ENCODE data around the gene SLC7A4. TPM values are rescaled to one million over a fixed set of nuclear protein-coding genes. Genes with fewer than 3 reads are reported as not detected.

Gene SLC7A4
- polyA plus RNA-seq, 1 of the 3 experiments (the other 2 are of a cell fraction) = 0.02 TPM

- TF ChIP-seq IRF3 (IDR thresholded peaks at IDR 0.05; ENCODE audit: low read depth, low read length) = peak; percentile 74
- no peak for TF ChIP-seq TCF12 (IDR thresholded peaks at IDR 0.05)
- no peak for TF ChIP-seq RAD21 (IDR thresholded peaks at IDR 0.05; ENCODE audit: low read length)
- TF ChIP-seq ZBTB33 (IDR thresholded peaks at IDR 0.05; ENCODE audit: borderline replicate concordance, low read depth) = no peak
- no peak for TF ChIP-seq CTCF (IDR thresholded peaks at IDR 0.05)
- TF ChIP-seq CHD2 (IDR thresholded peaks at IDR 0.05; ENCODE audit: low read length, partially characterized antibody) = peak; percentile 41
- no peak for TF ChIP-seq FOSL2 (IDR thresholded peaks at IDR 0.05; ENCODE audit: borderline replicate concordance, low read depth)
- no peak for TF ChIP-seq RXRA (IDR thresholded peaks at IDR 0.05; ENCODE audit: borderline replicate concordance, low read depth)
- TF ChIP-seq GATA2 (CRISPR knock-in tag; IDR thresholded peaks at IDR 0.05) = no peak
Observed at GRCh38 chr22:21045585-21046294, 13.4 kb upstream of the SLC7A4 start, which contains the start of gene LRRC74B (continued).

GRCh38 chr22:21044931-21045584 is 12.7 kb upstream of the SLC7A4 start:
- ChIA-PET POLR2A (interaction anchor here (0.6 to 2.6 kb wide), 4 partner anchors 30 to 63 kb away, joined by 3 to 11 read pairs (median 7); partner anchors contain the start of genes LZTR1, P2RX6 and THAP7), CTCF (interaction anchor here (0.6 to 1.1 kb wide), 2 partner anchors 23 to 59 kb away, joined by 3 to 4 read pairs; no protein-coding TSS in a partner anchor)
- Histone ChIP-seq H3K9ac (peak overlapping the region; percentile 59; the same call in 1 of the 2 replicates), H3K27ac (ENCODE audit: low read depth in 2 of 2, low read length in 1 of 2) (peak overlapping the region; percentile 73 to 88), H3K79me2 (ENCODE audit: insufficient read depth) (no peaks in the 10 kb centered on the region), H3K9me3 (no peaks in the 10 kb centered on the region), H3K4me2 (peak overlapping the region; percentile 91), H3K4me3 (ENCODE audit: low read depth in 2 of 2, low read length in 1 of 2) (peak overlapping the region; percentile 60 to 65), H4K20me1 (ENCODE audit: insufficient read depth) (no peaks in the 10 kb centered on the region), H3K9me2 (no peaks in the 10 kb centered on the region), H3K4me1 (ENCODE audit: control insufficient read depth in 1 of 2, insufficient read depth in 2 of 2, low read depth in 1 of 2, low read length in 1 of 2) (peaks cover 9 to 36% of the 10 kb centered on the region in 2 experiments; a peak in 3 of 4 replicates), H3K36me3 (replicated peaks in 1 of 2; ENCODE audit: control insufficient read depth in 1 of 2, insufficient read depth in 2 of 2, low read length in 1 of 2) (no peaks in the 10 kb centered on the region), H2AFZ (ENCODE audit: low read depth) (peak overlapping the region; percentile 96), H3K27me3 (ENCODE audit: insufficient read depth) (no peaks in the 10 kb centered on the region), H3F3A (replicated peaks; ENCODE audit: insufficient read depth) (peaks cover 6% of the 10 kb centered on the region)
- peak; percentile 53 for TF ChIP-seq FOSL2 (IDR thresholded peaks at IDR 0.05; ENCODE audit: borderline replicate concordance, low read depth)
- peak; percentile 57 for TF ChIP-seq TCF12 (IDR thresholded peaks at IDR 0.05)
- peak; percentile 27; the same call in 1 of the 2 replicates for TF ChIP-seq NFIC (IDR thresholded peaks at IDR 0.05; ENCODE audit: borderline replicate concordance)
- TF ChIP-seq MXI1 (IDR thresholded peaks at IDR 0.05; ENCODE audit: low read depth, low read length) = no peak
- peak; percentile 15; the same call in 1 of the 2 replicates for TF ChIP-seq PBX3 (IDR thresholded peaks at IDR 0.05)
- peak; percentile 64 for DNase-seq
- 13% methylated on average over 15 of the region's 15 CpGs for WGBS (ENCODE audit: low lambda C conversion rate)

All from SK-N-SH (cell line).